HepG2 (cell line): Measurements from ENCODE around the gene TBX6. TPM values are rescaled to one million over a fixed set of nuclear protein-coding genes. Genes with fewer than 3 reads are reported as not detected.

Experiments used
- ARNTL ChIP-seq: sonication (generic); formaldehyde crosslinking; IDR thresholded peaks from 2 replicates; pipeline ENCODE4 v1.4.0; 2020; ENCODE audit warnings: mild to moderate bottlenecking, missing genetic modification reagents
- CREM ChIP-seq, 2 experiments: sonication (generic) in 1 of 2; formaldehyde crosslinking in 1 of 2; IDR thresholded peaks; 2 replicates each; pipeline versions ENCODE4 v1.4.0 to v1.6.1; 2016 to 2020; ENCODE audit warnings: antibody characterized with exemption in 1 of 2, mild to moderate bottlenecking in 1 of 2, missing genetic modification reagents in 1 of 2
- GATAD2A ChIP-seq: IDR thresholded peaks from 2 replicates; pipeline ENCODE4 v1.6.1; 2016
- KDM5A ChIP-seq: fragments of 200-600 bp; sonication (generic); IDR thresholded peaks from 2 replicates; pipeline ENCODE4 v1.7.0; 2018; ENCODE audit warnings: antibody characterized with exemption, mild to moderate bottlenecking, low read length, borderline replicate concordance
- NFATC3 ChIP-seq: sonication (generic); formaldehyde crosslinking; IDR thresholded peaks from 2 replicates; pipeline ENCODE4 v1.5.1; 2020; ENCODE audit warnings: mild to moderate bottlenecking, missing genetic modification reagents
- PAF1 ChIP-seq: IDR thresholded peaks from 2 replicates; pipeline ENCODE4 v1.6.1; 2016; ENCODE audit warnings: missing genetic modification reagents, missing compliant biosample characterization
- PCBP1 ChIP-seq: fragments of 200-400 bp; formaldehyde crosslinking; IDR thresholded peaks from 2 replicates; pipeline ENCODE4 v1.6.1; 2017; ENCODE audit warnings: mild to moderate bottlenecking, low read depth, low read length, borderline replicate concordance
- RELA ChIP-seq: sonication (generic); formaldehyde crosslinking; IDR thresholded peaks from 2 replicates; pipeline ENCODE4 v1.4.0; 2020; ENCODE audit warnings: missing genetic modification reagents
- RFXANK ChIP-seq: IDR thresholded peaks from 2 replicates; pipeline ENCODE4 v1.6.1; 2016
- SIX4 ChIP-seq: sonication (generic); formaldehyde crosslinking; IDR thresholded peaks from 2 replicates; pipeline ENCODE4 v1.4.0; 2020; ENCODE audit warnings: missing genetic modification reagents
- TCF7L2 ChIP-seq: IDR thresholded peaks from 2 replicates; pipeline ENCODE4 v1.6.1; 2011; ENCODE audit warnings: mild to moderate bottlenecking, low read depth, low read length, moderate library complexity
- XRCC5 ChIP-seq: fragments of 200-400 bp; formaldehyde crosslinking; optimal IDR thresholded peaks from 2 replicates; pipeline ENCODE3; 2017; ENCODE audit warnings: mild to moderate bottlenecking, low read length
- ZBTB20 ChIP-seq: sonication (generic); formaldehyde crosslinking; IDR thresholded peaks from 2 replicates; pipeline ENCODE4 v1.8.1; 2023; ENCODE audit warnings: missing genetic modification reagents, low read depth, mild to moderate bottlenecking, borderline replicate concordance
- ZIK1 ChIP-seq: sonication (generic); formaldehyde crosslinking; IDR thresholded peaks from 2 replicates; pipeline ENCODE4 v1.5.0; 2020; ENCODE audit warnings: mild to moderate bottlenecking, low read depth, missing genetic modification reagents, borderline replicate concordance
- ZMYM3 ChIP-seq: sonication (generic); formaldehyde crosslinking; IDR thresholded peaks from 2 replicates; pipeline ENCODE4 v1.5.1; 2020; ENCODE audit warnings: mild to moderate bottlenecking, missing genetic modification reagents
- ZNF10 ChIP-seq: sonication (generic); formaldehyde crosslinking; IDR thresholded peaks from 2 replicates; pipeline ENCODE4 v1.4.0; 2020; ENCODE audit warnings: mild to moderate bottlenecking, low read depth, missing genetic modification reagents, borderline replicate concordance
- ZNF296 ChIP-seq: sonication (generic); formaldehyde crosslinking; conservative IDR thresholded peaks from 2 replicates; pipeline ENCODE4 v1.5.0; 2020; ENCODE audit warnings: mild to moderate bottlenecking, missing genetic modification reagents
- ZNF3 ChIP-seq: IDR thresholded peaks from 2 replicates; pipeline ENCODE4 v1.7.0; 2017; ENCODE audit warnings: inconsistent platforms
- ZNF383 ChIP-seq: sonication (generic); formaldehyde crosslinking; IDR thresholded peaks from 2 replicates; pipeline ENCODE4 v1.4.0; 2020; ENCODE audit warnings: missing genetic modification reagents, mild to moderate bottlenecking, borderline replicate concordance
- ZNF619 ChIP-seq: sonication (generic); formaldehyde crosslinking; IDR thresholded peaks from 2 replicates; pipeline ENCODE4 v1.4.0; 2020; ENCODE audit warnings: mild to moderate bottlenecking, missing genetic modification reagents
- ZNF782 ChIP-seq: sonication (generic); formaldehyde crosslinking; IDR thresholded peaks from 2 replicates; pipeline ENCODE4 v1.4.0; 2020; ENCODE audit warnings: missing genetic modification reagents, mild to moderate bottlenecking, borderline replicate concordance
- polyA plus RNA-seq, 8 experiments: library from polyadenylated mRNA; depleted of rRNA in 3 of 8; stranded (reverse) in 7 of 8; unstranded in 1 of 8; fragments of >200 nt; fragmentation: Illumina TruSeq in 4 of 8; extraction: Trizol in 4 of 8; gene quantifications; 2 replicates each; pipeline versions ENCODE4 v1.2.1 to v1.2.3, GENCODE V29; 2011 to 2016; ENCODE audit warnings: low read depth in 4 of 8, missing spikeins in 1 of 8, mixed read lengths in 1 of 8; ENCODE audit not compliant: insufficient read depth in 1 of 8
- total RNA-seq, 5 experiments: library from RNA; depleted of rRNA; stranded (reverse); fragments of >200 nt; fragmentation: Illumina TruSeq; extraction: Trizol; gene quantifications; 2 replicates each; pipeline ENCODE4 v1.2.3, GENCODE V29; 2016; ENCODE audit warnings: low read depth in 1 of 5
- TF ChIP-seq, protein P1 (sequence below): sonication (generic); formaldehyde crosslinking; IDR thresholded peaks from 2 replicates; pipeline ENCODE4 v1.4.0; 2020; ENCODE audit warnings: low read depth, mild to moderate bottlenecking, missing genetic modification reagents
- TF ChIP-seq, protein P2 (sequence below): IDR thresholded peaks from 2 replicates; pipeline ENCODE4 v1.6.1; 2016
- TF ChIP-seq, protein P3 (sequence below): sonication (generic); formaldehyde crosslinking; IDR thresholded peaks from 2 replicates; pipeline ENCODE4 v1.4.0; 2020; ENCODE audit warnings: missing genetic modification reagents, borderline replicate concordance

Gene TBX6
- total and polyA plus RNA-seq, 2 of the 13 experiments (the other 11 are each of a cell fraction or from before 2014, with no cell fraction given), result 0.24 to 0.42 TPM

DNA sequence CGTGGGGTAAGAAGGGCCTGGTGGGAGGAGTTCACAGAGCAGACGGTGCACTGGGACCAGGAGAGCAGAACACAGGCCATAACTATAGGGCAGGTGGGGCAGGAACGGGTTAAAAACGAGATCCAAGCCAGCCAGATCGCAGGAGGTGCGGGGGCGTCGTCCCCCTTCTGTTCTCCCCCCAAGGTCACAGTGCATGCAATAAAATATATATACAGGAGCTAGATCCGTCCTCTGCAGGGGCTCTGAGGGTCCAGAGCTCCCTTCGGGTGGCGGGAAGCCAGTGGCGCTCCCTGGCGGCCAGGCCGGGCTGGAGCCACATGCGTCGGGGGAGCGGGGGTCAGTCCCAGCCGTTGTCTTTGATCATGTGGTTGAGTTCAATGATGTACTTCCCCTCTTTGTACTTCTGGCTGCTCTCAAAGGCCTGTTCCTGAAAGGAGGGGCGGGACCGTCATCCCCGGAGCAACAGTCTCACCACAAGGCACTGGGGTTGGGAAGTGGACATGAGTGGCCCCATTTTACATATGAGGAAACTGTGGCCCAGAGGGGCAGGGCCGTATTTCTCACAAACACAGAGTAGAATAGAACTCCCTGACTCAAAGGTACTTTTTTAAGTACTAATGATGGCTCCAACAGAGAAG is 768 bp upstream of the TBX6 start (continued):
- 0 out of 2 replicates have a peak, but pooled peaks have one; percentile 39 for TF ChIP-seq PCBP1
- TF ChIP-seq RFXANK (CRISPR knock-in tag), result no peak
- no peak for TF ChIP-seq ZNF10 (CRISPR knock-in tag)
- TF ChIP-seq ZNF782 (CRISPR knock-in tag), result no peak; the same call in 1 of the 2 replicates
- TF ChIP-seq ZNF383 (CRISPR knock-in tag), result peak; percentile 91; the same call in 1 of the 2 replicates
- 0 out of 2 replicates have a peak, but pooled peaks have one; percentile 23 for TF ChIP-seq PAF1 (CRISPR knock-in tag)
- 0 out of 2 replicates have a peak, but pooled peaks have one; percentile 28 for TF ChIP-seq ZIK1 (CRISPR knock-in tag)
- peak; percentile 72 for TF ChIP-seq GATAD2A (CRISPR knock-in tag)
- no peak for TF ChIP-seq ZNF619 (CRISPR knock-in tag)
- TF ChIP-seq KDM5A, result peak; percentile 60; the same call in 1 of the 2 replicates
- TF ChIP-seq TCF7L2, result no peak
- TF ChIP-seq, protein P1, sequence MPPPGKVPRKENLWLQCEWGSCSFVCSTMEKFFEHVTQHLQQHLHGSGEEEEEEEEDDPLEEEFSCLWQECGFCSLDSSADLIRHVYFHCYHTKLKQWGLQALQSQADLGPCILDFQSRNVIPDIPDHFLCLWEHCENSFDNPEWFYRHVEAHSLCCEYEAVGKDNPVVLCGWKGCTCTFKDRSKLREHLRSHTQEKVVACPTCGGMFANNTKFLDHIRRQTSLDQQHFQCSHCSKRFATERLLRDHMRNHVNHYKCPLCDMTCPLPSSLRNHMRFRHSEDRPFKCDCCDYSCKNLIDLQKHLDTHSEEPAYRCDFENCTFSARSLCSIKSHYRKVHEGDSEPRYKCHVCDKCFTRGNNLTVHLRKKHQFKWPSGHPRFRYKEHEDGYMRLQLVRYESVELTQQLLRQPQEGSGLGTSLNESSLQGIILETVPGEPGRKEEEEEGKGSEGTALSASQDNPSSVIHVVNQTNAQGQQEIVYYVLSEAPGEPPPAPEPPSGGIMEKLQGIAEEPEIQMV, result 0 out of 2 replicates have a peak, but pooled peaks have one; percentile 79
- TF ChIP-seq, protein P2, sequence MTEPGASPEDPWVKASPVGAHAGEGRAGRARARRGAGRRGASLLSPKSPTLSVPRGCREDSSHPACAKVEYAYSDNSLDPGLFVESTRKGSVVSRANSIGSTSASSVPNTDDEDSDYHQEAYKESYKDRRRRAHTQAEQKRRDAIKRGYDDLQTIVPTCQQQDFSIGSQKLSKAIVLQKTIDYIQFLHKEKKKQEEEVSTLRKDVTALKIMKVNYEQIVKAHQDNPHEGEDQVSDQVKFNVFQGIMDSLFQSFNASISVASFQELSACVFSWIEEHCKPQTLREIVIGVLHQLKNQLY (CRISPR knock-in tag), result no peak
- TF ChIP-seq SIX4 (CRISPR knock-in tag), result no peak
- TF ChIP-seq RELA (CRISPR knock-in tag), result no peak
- TF ChIP-seq CREM (IDR thresholded peaks at IDR 0.05), result peak; percentile 60; the same call in 1 of the 2 replicates
- TF ChIP-seq CREM (CRISPR knock-in tag; IDR thresholded peaks at IDR 0.05), result no peak
- peak; percentile 97 for TF ChIP-seq ZMYM3
- TF ChIP-seq ZNF3 (CRISPR knock-in tag), result no peak
- peak; percentile 67; the same call in 1 of the 2 replicates for TF ChIP-seq ZNF296
- TF ChIP-seq ZBTB20 (CRISPR knock-in tag), result no peak
- TF ChIP-seq ARNTL (CRISPR knock-in tag), result no peak; the same call in 1 of the 2 replicates
- TF ChIP-seq, protein P3, sequence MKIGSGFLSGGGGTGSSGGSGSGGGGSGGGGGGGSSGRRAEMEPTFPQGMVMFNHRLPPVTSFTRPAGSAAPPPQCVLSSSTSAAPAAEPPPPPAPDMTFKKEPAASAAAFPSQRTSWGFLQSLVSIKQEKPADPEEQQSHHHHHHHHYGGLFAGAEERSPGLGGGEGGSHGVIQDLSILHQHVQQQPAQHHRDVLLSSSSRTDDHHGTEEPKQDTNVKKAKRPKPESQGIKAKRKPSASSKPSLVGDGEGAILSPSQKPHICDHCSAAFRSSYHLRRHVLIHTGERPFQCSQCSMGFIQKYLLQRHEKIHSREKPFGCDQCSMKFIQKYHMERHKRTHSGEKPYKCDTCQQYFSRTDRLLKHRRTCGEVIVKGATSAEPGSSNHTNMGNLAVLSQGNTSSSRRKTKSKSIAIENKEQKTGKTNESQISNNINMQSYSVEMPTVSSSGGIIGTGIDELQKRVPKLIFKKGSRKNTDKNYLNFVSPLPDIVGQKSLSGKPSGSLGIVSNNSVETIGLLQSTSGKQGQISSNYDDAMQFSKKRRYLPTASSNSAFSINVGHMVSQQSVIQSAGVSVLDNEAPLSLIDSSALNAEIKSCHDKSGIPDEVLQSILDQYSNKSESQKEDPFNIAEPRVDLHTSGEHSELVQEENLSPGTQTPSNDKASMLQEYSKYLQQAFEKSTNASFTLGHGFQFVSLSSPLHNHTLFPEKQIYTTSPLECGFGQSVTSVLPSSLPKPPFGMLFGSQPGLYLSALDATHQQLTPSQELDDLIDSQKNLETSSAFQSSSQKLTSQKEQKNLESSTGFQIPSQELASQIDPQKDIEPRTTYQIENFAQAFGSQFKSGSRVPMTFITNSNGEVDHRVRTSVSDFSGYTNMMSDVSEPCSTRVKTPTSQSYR (CRISPR knock-in tag), result peak; percentile 53; the same call in 1 of the 2 replicates
- TF ChIP-seq XRCC5, result peak; percentile 92
- TF ChIP-seq NFATC3, result no peak
